A549 (cell line): ENCODE data around the gene DNALI1.

Experiments used
- CEBPB ChIP-seq, 2 experiments: fragments of >200 bp in 1 of 2; sonication (Bioruptor Twin) in 1 of 2; formaldehyde crosslinking in 1 of 2; IDR thresholded peaks; 2 replicates each; pipeline ENCODE4 v1.6.1; 2012 to 2016
- CTCF ChIP-seq: fragments of >200 bp; sonication (Bioruptor Twin); formaldehyde crosslinking; IDR thresholded peaks from 3 replicates; pipeline ENCODE4 v1.5.1; 2016
- JUNB ChIP-seq: fragments of >200 bp; sonication (Bioruptor Twin); formaldehyde crosslinking; IDR thresholded peaks from 2 replicates; pipeline ENCODE4 v1.6.1; 2016
- POLR2A ChIP-seq: IDR thresholded peaks from 2 replicates; pipeline ENCODE4 v1.6.1; 2012; ENCODE audit warnings: mild to moderate bottlenecking, low read length
- RAD21 ChIP-seq, 2 experiments: fragments of >200 bp in 1 of 2; sonication (Bioruptor Twin) in 1 of 2; formaldehyde crosslinking in 1 of 2; IDR thresholded peaks in 1 of 2; conservative IDR thresholded peaks in 1 of 2; 2 replicates in 1 of 2; 3 replicates in 1 of 2; pipeline ENCODE4 v1.6.1; 2012 to 2018; ENCODE audit warnings: inconsistent platforms in 1 of 2
- RNF2 ChIP-seq: fragments of 200-600 bp; sonication (generic); IDR thresholded peaks from 2 replicates; pipeline ENCODE4 v1.6.1; 2016; ENCODE audit warnings: low read depth, mild to moderate bottlenecking, antibody characterized with exemption, moderate library complexity, borderline replicate concordance
- TF ChIP-seq, protein P1 (sequence below): fragments of 200-600 bp; sonication (generic); IDR thresholded peaks from 2 replicates; pipeline ENCODE4 v1.6.1; 2016; ENCODE audit warnings: antibody characterized with exemption, mild to moderate bottlenecking, moderate library complexity

DNA sequence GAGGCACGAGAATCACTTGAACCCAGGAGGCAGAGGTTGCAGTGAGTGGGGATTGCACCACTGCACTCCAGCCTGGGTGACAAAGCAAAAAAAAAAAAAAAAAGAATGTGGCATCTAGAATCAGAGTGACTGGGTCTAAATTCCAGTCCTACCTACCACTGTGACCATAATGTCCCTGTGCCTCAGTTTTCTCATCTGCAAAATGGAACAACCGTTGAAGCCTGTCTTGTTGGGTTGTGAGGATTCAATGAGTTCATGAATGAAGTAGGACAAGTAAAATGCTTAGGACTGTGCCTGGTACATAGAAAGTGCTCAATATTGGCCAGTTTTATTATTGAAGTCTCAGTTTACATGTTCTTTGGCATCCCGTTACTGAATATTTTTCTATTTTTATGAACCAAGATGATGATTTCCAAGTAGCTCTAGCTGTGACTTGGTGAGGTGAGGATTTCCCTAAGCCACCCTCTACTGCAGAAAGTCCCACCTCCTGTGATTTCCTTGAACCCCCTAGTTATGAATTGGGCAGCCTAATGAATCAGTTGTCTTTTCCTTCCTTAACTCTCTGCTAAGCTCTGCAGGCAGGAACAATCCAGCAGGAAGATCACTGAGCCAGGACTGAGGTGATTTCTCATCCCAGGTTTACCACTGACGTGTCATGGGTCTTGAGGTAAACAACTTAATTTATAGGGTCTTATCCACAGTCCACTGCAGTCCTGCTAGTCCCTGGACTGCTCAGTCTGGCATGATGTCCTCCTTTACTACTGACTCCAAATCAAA, 23.2 kb upstream of the DNALI1 start:
- TF ChIP-seq RAD21 (conservative IDR thresholded peaks at IDR 0.05 in 1 of 2, IDR thresholded peaks at IDR 0.05 in 1 of 2) (no peak), CTCF (no peak), POLR2A (no peak), RNF2 (no peak), JUNB (no peak), CEBPB (IDR thresholded peaks at IDR 0.05) (no peak)
- TF ChIP-seq, protein P1, sequence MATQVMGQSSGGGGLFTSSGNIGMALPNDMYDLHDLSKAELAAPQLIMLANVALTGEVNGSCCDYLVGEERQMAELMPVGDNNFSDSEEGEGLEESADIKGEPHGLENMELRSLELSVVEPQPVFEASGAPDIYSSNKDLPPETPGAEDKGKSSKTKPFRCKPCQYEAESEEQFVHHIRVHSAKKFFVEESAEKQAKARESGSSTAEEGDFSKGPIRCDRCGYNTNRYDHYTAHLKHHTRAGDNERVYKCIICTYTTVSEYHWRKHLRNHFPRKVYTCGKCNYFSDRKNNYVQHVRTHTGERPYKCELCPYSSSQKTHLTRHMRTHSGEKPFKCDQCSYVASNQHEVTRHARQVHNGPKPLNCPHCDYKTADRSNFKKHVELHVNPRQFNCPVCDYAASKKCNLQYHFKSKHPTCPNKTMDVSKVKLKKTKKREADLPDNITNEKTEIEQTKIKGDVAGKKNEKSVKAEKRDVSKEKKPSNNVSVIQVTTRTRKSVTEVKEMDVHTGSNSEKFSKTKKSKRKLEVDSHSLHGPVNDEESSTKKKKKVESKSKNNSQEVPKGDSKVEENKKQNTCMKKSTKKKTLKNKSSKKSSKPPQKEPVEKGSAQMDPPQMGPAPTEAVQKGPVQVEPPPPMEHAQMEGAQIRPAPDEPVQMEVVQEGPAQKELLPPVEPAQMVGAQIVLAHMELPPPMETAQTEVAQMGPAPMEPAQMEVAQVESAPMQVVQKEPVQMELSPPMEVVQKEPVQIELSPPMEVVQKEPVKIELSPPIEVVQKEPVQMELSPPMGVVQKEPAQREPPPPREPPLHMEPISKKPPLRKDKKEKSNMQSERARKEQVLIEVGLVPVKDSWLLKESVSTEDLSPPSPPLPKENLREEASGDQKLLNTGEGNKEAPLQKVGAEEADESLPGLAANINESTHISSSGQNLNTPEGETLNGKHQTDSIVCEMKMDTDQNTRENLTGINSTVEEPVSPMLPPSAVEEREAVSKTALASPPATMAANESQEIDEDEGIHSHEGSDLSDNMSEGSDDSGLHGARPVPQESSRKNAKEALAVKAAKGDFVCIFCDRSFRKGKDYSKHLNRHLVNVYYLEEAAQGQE: no peak
